NCI-H1694 treated with DMSO at 0.1 percent for 48 hours (cell line): ENCODE results near the gene SLC26A8.
"Not testable (repeated sequence)": the region's sequence is repeated elsewhere in the genome, so short reads cannot be mapped to it uniquely, and the experiment has no call there.

Experiments used
- DNase-seq: peaks from one replicate; lab custom pipeline; 2025; lab: John Stamatoyannopoulos, UW

Gene SLC26A8

DNA sequence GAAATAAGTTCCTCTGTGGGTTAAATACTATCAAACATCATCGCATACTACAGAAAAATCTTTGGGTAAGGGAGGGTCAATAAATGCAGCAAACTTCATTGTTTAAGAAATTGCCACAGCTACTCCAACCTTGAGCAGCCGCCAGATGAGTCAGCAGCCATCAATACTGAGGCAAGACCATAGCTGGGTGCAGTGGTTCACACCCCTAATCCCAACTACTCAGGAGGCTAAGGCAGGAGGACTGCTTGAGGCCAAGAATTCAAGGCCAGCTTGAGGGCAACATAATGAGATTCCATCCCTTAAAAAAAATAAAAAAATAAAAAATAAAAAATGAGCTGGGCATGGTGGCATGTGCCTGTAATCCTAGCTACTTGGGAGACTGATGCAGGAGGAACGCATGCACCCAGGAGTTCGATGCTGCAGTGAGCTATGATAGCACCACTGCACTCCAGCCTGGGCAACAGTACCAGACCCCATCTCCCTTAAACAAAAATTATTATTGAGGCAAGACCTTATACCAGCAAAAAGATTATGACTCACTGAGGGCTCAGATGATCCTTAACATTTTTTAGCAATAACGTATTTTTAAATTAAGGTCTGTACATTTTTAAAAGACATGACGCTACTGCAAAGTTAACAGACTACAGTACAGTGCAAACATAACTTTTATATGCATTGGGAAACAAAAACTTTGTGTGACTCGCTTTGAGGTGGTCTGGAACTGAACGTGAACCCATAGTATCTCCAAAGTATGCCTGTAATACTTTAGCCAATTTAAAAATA is 112.4 kb downstream of the SLC26A8 start:
- no peak for DNase-seq

DNA sequence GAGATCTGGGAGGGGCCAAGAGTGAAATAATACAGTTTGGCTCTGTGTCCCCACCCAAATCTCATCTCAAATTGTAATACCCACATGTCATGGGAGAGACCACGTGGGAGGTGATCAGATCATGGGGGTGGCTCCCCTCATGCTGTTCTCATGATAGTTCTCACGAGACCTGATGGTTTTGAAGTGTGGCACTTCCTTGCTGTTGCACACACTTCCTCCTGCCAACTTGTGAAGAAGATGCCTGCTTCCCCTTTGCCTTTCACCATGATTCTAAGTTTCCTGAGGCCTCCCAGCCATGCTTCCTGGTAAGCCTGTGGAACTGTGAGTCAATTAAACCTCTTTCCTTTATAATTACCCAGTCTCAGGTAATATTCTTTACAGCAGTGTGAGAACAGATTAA is 114.9 kb downstream of the SLC26A8 start:
- not testable (repeated sequence) for DNase-seq

DNA sequence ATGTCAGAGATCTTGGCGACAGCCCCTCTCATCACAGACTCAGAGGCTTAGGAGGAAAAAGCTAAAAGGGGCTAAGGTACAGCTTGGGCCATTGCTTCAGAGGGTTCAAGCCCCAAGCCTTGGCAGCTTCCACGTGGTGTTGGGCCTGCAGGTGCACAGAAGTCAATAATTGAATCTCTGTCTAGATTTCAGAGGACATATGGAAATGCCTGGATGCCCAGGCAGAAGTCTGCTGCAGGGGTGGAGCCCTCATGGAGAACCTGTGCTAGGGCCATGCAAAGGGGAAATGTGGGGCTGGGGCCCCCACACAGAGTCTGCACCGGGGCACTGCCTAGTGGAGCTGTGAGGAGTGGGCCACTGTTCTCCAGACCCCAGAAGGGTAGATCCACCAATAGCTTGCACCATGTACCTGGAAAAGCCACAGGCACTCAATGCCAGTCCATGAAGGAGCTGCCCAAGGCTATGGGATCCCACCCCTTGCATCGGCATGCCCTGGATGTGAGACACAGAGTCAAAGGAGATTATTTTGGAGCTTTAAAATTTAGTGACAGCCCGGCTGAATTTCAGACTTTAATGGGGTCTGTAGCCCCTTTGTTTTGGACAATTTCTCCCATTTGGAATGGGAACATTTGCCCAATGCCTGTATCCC is 115.6 kb downstream of the SLC26A8 start:
- DNase-seq, result not testable (repeated sequence)

DNA sequence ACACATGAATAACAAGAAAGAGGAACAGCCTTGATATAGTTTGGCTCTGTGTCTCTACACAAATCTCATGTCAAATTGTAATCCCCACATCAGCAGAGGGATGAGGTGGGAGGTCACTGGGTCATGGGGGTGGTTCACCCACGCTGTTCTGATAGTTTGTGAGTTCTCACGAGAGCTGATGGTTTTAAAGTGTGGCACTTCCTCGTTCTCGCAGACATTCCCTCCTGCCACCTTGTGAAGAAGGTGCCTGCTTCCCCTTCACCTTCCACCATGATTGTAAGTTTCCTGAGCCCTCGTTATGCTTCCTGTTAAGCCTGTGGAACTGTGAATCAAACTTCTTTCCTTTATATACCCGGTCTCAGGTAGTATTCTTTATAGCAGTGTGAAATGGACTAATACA is 116.7 kb downstream of the SLC26A8 start:
- DNase-seq, result no peak

DNA sequence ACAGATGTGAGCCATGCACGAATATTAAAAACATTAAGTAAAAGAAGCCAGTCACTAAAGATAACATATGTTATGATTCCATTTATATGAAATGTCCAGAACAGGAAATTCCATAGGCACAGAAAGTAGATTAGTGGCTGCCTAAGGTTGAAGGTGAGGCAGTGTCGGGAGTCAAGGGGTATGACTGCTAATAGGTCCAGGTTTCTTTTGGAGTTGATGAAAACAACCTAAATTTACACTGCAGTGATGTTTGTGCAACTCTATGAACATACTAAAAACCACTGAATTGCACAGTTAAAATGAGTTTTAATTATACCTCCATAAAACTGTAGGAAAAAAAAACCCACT is 118.0 kb downstream of the SLC26A8 start:
- DNase-seq, result no peak

DNA sequence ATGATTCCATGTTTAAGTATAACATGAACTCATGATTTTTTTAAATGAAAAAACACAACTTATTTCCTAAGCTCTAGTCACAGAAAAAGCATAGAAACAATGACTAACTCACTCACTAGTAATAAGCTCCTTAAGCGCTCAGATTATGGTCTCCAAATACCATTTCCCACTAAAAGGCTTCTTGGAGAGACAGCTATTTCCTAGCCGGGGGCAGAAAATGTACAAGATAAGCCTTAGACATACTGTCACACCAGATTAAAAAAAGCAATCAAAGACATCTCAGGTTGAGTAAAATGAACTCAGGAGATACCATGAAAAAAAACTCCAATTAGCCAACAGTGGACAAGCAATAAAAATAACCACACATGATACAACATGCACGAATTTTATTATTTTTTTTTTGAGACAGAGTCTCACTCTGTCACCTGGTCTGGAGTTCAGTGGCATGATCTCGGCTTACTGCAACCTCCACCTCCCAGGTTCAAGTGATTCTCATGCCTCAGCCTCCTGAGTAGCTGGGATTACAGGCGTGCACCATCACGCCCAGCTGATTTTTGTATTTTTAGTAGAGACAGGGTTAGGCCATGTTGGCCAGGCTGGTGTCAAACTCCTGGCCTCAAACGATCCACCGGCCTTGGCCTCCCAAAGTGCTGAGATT is 118.5 kb downstream of the SLC26A8 start:
- no peak for DNase-seq

DNA sequence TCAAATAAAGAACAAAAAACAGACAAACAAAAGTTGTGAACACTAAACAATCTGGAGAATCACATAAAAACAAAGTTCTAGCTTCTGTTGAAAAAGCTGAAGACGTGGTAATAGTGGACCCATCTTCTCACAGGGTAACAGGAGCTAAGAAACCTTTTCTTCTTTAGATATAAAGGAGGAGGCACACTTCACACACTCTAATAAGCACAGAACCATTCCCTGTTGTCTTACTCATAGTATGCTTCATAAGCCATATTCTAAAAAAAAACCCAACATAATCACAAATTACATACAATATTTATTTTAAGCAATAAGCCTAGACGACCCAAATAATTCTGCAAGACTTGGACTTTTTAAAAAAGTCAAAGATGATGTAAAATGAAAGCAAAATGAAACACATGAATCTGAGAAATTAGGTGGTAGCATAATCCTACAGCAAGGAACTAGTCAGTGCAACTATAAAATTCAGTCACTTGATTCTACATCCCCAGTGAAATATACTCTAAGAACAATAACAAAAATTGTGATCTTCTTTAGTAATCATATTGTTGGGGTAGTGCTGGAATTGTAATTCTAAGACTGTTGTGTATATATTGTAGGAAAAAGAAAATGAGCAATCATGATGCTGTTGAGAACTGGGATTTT is 119.2 kb downstream of the SLC26A8 start:
- DNase-seq, result no peak

DNA sequence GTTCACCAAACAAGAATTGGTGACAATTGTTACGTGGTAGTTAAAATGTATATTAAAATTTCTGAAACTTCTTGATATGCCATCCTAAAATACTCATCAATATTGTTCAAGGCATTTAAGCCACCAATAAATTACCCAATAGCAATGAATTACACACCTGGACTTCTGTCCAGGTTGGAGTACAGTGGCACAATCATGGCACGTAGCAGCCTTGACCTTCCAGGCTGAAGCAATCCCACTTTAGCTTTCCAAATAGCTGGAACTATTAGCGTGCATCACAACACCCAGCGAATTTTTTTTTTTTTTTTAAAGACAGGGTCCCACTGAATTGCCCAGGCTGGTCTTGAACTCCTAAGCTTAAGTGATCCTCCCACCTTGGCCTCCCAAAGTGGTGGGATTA is 120.8 kb downstream of the SLC26A8 start:
- DNase-seq, result no peak

DNA sequence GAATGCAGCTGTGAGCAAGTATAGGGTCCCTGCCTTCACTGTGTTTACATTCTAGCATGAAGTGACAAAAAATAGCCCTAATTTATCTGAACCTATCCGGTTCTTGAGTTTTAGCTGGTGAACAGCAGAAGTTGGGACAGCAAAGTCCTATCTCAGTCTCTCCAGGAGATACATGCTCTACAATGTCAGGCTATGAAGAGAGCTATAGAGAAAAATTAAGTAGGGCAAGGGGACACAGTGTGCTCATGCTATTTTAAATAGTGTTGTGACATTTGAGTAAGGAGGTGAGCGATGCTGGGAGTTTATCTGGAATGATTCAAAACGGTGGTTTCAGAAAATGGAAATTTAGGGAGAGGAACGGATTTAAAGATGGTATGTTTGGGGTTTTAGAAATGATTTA is 124.0 kb downstream of the SLC26A8 start:
- no peak for DNase-seq

DNA sequence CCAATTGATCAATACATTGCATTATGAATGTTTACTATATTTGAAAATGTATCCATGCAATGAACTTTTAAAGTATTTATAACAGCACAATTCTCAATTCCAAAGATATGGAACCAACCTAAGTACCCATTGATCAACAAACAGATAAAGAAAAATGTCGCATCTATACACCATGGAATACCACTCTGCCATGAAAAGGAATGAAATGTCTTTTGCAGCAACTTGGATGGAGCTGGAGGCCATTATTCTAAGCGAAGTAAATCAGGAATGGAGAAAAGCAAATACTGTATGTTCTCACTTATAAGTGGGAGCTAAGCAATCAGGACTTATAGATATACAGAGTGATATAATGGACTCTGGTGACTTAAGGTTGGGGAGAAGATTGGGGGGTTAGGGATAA is 126.4 kb downstream of the SLC26A8 start:
- no peak for DNase-seq

DNA sequence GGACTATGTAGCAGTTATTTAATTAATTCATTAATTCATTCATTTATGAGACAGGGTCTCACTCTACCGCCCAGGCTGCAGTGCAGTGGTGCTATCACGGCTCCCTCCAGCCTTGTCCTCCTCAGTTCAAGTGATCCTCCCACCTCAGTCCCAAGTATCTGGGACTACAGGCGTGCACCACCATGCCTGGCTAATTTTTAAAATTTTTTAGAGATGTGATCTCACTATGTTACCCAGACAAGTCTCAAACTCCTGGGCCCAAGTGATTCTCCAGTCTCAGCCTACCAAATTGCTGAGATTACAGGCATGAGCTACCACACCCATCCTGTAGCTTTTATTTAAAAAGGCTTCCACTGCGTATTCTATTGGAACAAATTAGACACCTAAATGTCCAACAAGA is 127.0 kb downstream of the SLC26A8 start:
- DNase-seq, result no peak

DNA sequence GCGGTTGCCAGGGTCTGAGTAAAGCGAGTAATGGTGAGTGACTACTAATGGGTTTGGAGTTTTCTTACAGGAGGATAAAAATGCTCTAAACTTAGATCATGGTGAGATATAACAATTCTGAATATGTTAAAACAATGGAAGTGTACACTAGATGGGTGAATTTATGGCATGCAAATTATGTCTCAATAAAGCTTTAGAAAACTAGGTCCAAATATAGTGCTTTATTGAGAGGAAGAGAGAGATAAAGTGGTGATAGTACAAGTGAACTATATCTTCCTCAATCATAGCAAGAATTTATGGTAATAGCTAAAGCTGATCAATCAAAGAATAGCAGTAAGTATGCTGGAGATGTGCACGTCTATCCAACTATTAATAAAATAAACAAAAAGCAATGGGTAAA is 127.4 kb downstream of the SLC26A8 start:
- DNase-seq, result no peak

DNA sequence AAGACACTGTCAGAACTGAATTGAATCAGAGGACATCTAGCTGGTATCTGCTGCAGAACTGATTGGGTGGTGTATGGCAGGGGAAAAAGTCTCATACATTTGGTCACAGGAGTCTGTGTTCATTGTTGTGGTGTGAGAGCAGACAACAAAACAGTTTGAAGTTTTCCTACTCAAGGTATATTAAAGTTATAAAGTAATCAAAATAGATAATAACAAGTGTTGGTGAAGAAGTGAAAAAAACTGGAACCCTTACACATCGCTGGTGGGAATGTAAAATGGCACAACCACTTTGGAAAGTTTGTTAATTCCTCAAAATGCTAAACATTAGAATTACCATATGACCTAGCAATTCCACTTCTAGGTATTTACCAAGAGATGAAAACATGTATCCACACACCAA is 128.2 kb downstream of the SLC26A8 start:
- no peak for DNase-seq

DNA sequence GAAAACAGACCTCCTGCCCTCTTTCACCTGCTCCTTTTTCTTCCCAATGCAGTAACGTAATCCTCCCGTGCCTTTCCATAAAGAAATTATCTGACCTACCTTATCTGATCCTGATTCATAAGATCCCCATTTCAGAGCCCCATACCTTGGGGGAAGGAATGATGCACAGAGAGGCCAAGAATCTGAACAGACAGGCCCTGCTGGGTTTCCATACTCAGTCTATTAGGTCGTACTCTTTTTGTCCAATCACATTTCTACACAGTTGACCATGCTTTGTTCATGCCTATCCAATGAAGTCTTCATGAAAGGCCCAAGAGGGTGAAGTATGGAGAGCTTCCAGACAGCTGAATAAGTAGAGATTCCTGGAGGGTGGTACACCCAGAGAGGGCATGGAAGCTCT is 128.9 kb downstream of the SLC26A8 start:
- DNase-seq, result no peak

DNA sequence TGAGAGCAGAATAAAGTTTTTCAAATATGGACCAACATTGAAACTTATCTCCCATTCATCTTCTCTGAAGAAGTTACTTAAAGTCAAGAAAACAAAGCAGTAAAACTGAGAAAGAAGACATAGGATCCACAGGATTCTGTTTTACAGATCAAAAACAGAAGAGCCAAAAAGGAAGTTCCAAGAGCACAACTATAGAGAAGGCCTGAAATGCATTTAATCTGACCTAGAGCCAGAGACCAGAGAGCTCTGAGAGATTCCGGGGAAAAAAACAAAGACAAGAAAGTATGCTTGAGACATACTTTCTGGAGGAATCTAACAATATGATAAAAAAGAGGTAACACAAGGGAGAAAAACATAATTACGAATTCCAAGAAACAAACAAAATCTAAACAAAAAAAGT is 129.7 kb downstream of the SLC26A8 start:
- DNase-seq, result no peak
